Transverse colon (tissue), 4 donors: Measurements from ENCODE around the gene SPIB. TPM values are rescaled to one million over a fixed set of nuclear protein-coding genes. Genes with fewer than 3 reads are reported as not detected.

Experiments used
- DNase-seq: peaks from one replicate; pipeline ENCODE4 v3.0.0-alpha.2; 2019
- H3K27ac ChIP-seq, 4 donors: fragments of 200-600 bp; sonication (generic); 2 replicates each; pipeline ENCODE4 v1.5.1; 2016 to 2018; ENCODE audit warnings: inconsistent platforms in 4 of 4
- H3K27me3 ChIP-seq: fragments of 200-600 bp; sonication (generic); 2 replicates; pipeline ENCODE4 v1.5.1; 2017; ENCODE audit warnings: inconsistent platforms
- H3K36me3 ChIP-seq, 4 donors: fragments of 200-600 bp; sonication (generic); 2 replicates each; pipeline ENCODE4 v1.5.1; 2017 to 2019; ENCODE audit warnings: inconsistent platforms in 4 of 4
- H3K4me1 ChIP-seq, 4 donors: fragments of 200-600 bp; sonication (generic); 2 replicates each; pipeline ENCODE4 v1.5.1; 2017 to 2020; ENCODE audit warnings: inconsistent platforms in 4 of 4
- H3K4me3 ChIP-seq, 4 donors: fragments of 200-600 bp; sonication (generic); 1 replicate in 1 of 4; 2 replicates in 3 of 4; pipeline versions ENCODE4 v1.5.1 to v1.6.1; 2017 to 2019; ENCODE audit warnings: inconsistent platforms in 4 of 4
- H3K9me3 ChIP-seq, 2 donors: fragments of 200-600 bp; sonication (generic); 2 replicates each; pipeline ENCODE4 v1.5.1; 2017 to 2019; ENCODE audit warnings: inconsistent platforms in 2 of 2
- EP300 ChIP-seq: sonication (generic); formaldehyde crosslinking; IDR thresholded peaks from one replicate; pipeline ENCODE4 v1.6.1; 2017; ENCODE audit warnings: antibody characterized with exemption, low read depth
- POLR2A ChIP-seq: fragments of 450-650 bp; IDR thresholded peaks from one replicate; pipeline ENCODE4 v1.6.1; 2016; ENCODE audit warnings: antibody characterized with exemption, mild to moderate bottlenecking, moderate library complexity
- POLR2AphosphoS5 ChIP-seq, 3 donors: sonication (generic); formaldehyde crosslinking; IDR thresholded peaks; one replicate each; pipeline ENCODE4 v1.6.1; 2016; ENCODE audit warnings: antibody characterized with exemption in 3 of 3
- WGBS, 2 donors: methylation state at CpG; one replicate each; pipeline ENCODE4 v1.1.5; 2018; ENCODE audit warnings: low coverage in 1 of 2; 5-methylcytosine and 5-hydroxymethylcytosine counted together
- in situ Hi-C, 4 donors: fragments of 200-750 bp; cut with MboI; loops; one replicate each; pipeline versions ENCODE4 v1.15.0 to v1.15.1; 2017; ENCODE audit warnings: low sequenced_read_pairs in 3 of 4, low pct_ligation_motif_present in 1 of 4, low pct_unique_long_range_greater_than_20kb in 1 of 4
- intact Hi-C: fragments of 100-400 bp; cut with DNase I; formaldehyde crosslinking; loops from one replicate; pipeline ENCODE4 v1.15.1; 2023; ENCODE audit warnings: low total_unique reads
- total RNA-seq, 4 donors: library from RNA; depleted of rRNA; stranded (reverse); fragments of >200 nt; gene quantifications; one replicate each; pipeline ENCODE4 v1.1.0, GENCODE V29; 2016
- TF ChIP-seq, protein P1 (sequence below), 5 experiments: fragments of 200-600 bp in 3 of 5; fragments of 450-650 bp in 2 of 5; sonication (generic) in 3 of 5; IDR thresholded peaks; 1 replicate in 2 of 5; 2 replicates in 3 of 5; pipeline ENCODE4 v1.5.1; 2016 to 2017; ENCODE audit warnings: antibody characterized with exemption in 5 of 5, inconsistent platforms in 3 of 5, mild to moderate bottlenecking in 2 of 5, moderate library complexity in 1 of 5

SPIB gene
- total RNA-seq, 4 donors from 2014 or later = 45.7 to 56.8 (median 51.7) TPM

- Histone ChIP-seq H3K4me3 (no peak overlapping the region), H3K36me3 (peaks cover 0 to 39% (median 18%) of the 10 kb centered on the region in 4 donors), H3K27ac (peak overlapping the region; percentile 97 to 99 (median 99)), H3K9me3 (no peaks in the 10 kb centered on the region), H3K4me1 (peaks cover 3 to 12% (median 7%) of the 10 kb centered on the region in 4 donors), H3K27me3 (no peaks in the 10 kb centered on the region)
- no peak for DNase-seq
- in situ Hi-C loops = no loop called here
- WGBS, 2 donors = 74 to 79% methylated on average over 7 to 9 of the region's 9 CpGs
- TF ChIP-seq POLR2AphosphoS5 (IDR thresholded peaks at IDR 0.05) (no peak), POLR2A (no peak)
- intact Hi-C loops = no loop called here
Measured at GRCh38 chr19:50377517-50377916, 41.2 kb upstream of the SPIB start.

DNA sequence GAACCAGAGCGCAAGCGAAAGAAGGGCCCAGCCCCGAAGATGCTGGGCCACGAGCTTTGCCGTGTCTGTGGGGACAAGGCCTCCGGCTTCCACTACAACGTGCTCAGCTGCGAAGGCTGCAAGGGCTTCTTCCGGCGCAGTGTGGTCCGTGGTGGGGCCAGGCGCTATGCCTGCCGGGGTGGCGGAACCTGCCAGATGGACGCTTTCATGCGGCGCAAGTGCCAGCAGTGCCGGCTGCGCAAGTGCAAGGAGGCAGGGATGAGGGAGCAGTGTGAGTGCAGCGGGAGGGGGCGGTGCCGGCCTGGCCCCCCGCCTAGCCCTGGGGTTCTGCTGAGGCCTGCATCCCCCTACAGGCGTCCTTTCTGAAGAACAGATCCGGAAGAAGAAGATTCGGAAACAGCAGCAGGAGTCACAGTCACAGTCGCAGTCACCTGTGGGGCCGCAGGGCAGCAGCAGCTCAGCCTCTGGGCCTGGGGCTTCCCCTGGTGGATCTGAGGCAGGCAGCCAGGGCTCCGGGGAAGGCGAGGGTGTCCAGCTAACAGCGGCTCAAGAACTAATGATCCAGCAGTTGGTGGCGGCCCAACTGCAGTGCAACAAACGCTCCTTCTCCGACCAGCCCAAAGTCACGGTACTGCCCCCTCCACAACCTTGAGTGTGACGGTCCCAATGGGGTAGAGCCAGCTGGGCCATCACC lies 40.4 kb upstream of the SPIB start:
- H3K4me3 ChIP-seq = no peak overlapping the region
- 95% methylated on average over 36 of the region's 36 CpGs; no CpG with 5 or more reads in 1 of the 2 donors for WGBS, 2 donors
- H3K27ac ChIP-seq = no peak overlapping the region
- H3K27me3 ChIP-seq = no peaks in the 10 kb centered on the region
- no peak for DNase-seq
- intact Hi-C loops (no loop called here), in situ Hi-C loops (no loop called here)
- peaks cover 4 to 13% (median 8%) of the 10 kb centered on the region in 4 donors for H3K4me1 ChIP-seq
- no peaks in the 10 kb centered on the region for H3K9me3 ChIP-seq
- TF ChIP-seq, protein P1, sequence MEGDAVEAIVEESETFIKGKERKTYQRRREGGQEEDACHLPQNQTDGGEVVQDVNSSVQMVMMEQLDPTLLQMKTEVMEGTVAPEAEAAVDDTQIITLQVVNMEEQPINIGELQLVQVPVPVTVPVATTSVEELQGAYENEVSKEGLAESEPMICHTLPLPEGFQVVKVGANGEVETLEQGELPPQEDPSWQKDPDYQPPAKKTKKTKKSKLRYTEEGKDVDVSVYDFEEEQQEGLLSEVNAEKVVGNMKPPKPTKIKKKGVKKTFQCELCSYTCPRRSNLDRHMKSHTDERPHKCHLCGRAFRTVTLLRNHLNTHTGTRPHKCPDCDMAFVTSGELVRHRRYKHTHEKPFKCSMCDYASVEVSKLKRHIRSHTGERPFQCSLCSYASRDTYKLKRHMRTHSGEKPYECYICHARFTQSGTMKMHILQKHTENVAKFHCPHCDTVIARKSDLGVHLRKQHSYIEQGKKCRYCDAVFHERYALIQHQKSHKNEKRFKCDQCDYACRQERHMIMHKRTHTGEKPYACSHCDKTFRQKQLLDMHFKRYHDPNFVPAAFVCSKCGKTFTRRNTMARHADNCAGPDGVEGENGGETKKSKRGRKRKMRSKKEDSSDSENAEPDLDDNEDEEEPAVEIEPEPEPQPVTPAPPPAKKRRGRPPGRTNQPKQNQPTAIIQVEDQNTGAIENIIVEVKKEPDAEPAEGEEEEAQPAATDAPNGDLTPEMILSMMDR (IDR thresholded peaks at IDR 0.05) = no peak
- peaks cover 0 to 39% (median 18%) of the 10 kb centered on the region in 4 donors for H3K36me3 ChIP-seq

- 94 to 95% methylated on average over 3 to 10 of the region's 10 CpGs for WGBS, 2 donors
- Histone ChIP-seq H3K27ac (no peak overlapping the region), H3K4me1 (peaks cover 8 to 17% (median 13%) of the 10 kb centered on the region in 4 donors), H3K36me3 (peaks cover 0 to 39% (median 18%) of the 10 kb centered on the region in 4 donors), H3K4me3 (no peak overlapping the region), H3K9me3 (no peaks in the 10 kb centered on the region), H3K27me3 (no peaks in the 10 kb centered on the region)
- TF ChIP-seq POLR2AphosphoS5 (IDR thresholded peaks at IDR 0.05) = no peak
- TF ChIP-seq POLR2A = no peak
- TF ChIP-seq, protein P1 (IDR thresholded peaks at IDR 0.05) = no peak
- no peak for TF ChIP-seq EP300
- intact Hi-C loops = no loop called here
- no peak for DNase-seq
- in situ Hi-C loops = no loop called here
Measured at GRCh38 chr19:50378863-50379236, 39.9 kb upstream of the SPIB start.

DNA sequence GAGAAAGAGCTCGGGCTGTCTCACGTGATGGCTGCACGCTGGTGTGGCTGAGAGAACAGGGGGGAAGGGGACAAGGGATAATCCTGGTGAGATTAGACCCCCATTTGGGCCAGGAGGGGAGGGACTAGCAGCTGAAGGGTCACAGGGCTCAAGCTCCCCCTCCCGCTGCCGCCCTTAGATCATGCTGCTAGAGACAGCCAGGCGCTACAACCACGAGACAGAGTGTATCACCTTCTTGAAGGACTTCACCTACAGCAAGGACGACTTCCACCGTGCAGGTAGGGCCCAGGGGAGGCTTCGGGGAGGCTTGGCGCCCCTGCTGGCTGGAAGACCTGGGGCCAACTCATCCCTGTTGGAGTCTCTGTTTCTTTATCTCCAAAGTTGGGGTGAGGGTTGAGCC lies 39.1 kb upstream of the SPIB start:
- H3K4me1 ChIP-seq = peaks cover 8 to 19% (median 13%) of the 10 kb centered on the region in 4 donors
- no peak overlapping the region for H3K4me3 ChIP-seq
- peaks cover 0 to 39% (median 18%) of the 10 kb centered on the region in 4 donors for H3K36me3 ChIP-seq
- no peak for DNase-seq
- in situ Hi-C loops (no loop called here), intact Hi-C loops (no loop called here)
- H3K9me3 ChIP-seq = no peaks in the 10 kb centered on the region
- H3K27me3 ChIP-seq = no peaks in the 10 kb centered on the region
- 92% methylated on average over 6 to 11 of the region's 11 CpGs for WGBS, 2 donors
- no peak overlapping the region for H3K27ac ChIP-seq
- no peak for TF ChIP-seq POLR2AphosphoS5 (IDR thresholded peaks at IDR 0.05)
- no peak for TF ChIP-seq POLR2A
- no peak for TF ChIP-seq EP300
- TF ChIP-seq, protein P1 (IDR thresholded peaks at IDR 0.05) = no peak
